Measurements from ENCODE around the gene ACKR3.

The ACKR3 gene

DNA sequence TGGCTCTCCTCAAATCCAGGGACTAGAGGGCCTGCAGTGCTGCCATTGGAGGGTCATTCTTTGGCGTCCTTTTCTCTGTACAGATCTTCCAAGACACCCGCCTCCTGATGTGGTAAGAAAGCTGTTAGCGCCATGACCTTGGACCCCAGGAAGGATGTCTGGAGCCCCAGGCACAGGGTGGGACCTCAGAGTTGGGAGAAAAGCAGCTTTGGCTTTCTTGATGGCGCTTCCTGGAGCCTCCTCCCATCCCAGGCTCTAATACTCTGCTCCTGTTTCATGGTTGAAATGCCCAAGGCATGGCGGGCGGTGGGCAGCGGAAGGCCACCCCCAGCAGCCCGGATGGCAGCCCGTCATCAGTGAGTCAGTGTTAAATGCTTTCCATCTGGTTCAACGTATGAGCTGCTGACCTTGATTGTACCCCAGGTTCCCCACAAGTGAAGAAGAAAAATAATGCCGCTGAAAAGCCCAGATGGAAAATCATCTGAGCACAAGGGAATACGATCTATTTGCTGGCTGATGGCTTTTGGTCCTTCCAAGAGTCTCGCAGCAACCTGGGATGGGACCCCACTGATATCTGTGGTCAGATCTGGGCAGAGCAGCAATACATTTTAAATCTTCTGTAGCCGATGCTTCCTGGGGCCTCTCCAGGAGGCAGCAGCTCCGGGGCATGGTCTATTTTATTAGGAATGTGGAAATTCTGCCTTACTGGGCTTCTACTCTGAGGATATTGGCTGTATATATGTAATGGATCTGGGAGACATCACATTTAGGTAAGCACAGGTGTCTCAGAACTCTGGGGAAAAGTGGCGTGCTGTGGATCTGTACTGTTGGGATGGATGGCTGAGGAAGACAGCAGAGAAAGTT, 15.1 kb downstream of the ACKR3 start:
- no peak for DNase-seq (ENCODE audit: low spot score)
- no peak for FAIRE-seq

DNA sequence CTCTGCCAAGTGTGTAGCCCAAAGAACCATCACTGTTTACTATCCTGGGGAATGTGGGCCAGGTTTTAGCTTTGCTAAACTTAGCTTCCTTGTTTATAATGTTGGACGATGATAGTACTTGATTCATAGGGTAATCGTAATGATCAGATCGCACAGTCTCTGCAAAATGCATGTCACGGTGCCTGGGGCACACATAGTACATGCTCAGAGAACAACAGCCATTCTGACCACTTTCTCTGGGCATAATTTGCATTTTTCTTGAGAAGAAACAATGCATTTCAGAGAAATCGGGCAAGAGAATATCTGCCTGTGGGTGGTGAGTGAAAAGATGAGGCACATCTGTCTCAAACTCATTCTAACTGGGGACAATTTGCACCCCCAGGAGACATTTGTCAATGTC, 16.3 kb downstream of the ACKR3 start:
- no peak for FAIRE-seq
- DNase-seq (ENCODE audit: low spot score), result no peak

DNA sequence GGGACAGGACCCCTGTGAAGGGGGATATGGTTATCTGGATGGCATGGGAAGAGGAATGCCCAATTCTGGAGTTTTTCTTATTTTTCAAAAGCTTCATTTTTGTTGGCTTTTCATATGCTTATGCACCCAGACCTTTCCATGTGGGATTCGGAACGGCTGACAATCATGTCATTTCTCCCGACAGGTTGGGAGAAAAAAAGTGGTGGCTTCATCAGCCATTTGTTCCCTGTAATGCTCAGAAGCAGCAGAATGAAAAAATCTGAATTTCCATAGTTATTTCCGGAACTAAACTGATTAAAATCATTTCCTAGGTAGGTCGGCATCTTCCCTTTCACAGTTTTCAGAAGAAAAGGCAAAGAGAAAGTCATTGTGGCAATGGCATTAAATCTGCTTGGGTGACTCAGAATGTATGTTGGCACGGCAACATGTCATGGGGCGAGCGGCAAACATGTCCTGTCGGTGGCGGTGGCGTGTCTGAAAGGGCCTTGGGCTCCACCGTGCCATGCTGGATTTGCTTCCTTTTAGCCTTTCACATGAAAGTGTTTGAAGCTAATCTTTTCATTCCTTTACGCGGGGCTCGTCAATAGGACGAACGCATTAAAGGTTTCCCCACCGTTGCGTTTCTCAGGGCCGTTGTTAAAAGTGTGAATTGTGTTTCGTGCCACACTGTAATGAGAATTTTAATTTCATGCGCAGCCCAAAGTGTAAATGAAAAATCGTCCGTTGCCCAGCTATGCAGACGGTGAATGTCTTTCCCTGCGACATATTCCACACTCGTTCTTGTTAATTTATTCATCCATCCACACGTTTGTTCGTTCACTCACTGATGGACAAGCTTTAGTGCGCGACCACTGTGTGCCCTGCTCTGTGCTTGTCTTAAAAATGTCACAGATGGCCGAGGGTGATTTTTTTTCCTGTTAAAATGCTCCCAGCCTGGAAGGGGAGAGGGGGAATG, 18.5 kb downstream of the ACKR3 start:
- FAIRE-seq (peak; percentile 32), DNase-seq (ENCODE audit: low spot score) (no peak)

DNA sequence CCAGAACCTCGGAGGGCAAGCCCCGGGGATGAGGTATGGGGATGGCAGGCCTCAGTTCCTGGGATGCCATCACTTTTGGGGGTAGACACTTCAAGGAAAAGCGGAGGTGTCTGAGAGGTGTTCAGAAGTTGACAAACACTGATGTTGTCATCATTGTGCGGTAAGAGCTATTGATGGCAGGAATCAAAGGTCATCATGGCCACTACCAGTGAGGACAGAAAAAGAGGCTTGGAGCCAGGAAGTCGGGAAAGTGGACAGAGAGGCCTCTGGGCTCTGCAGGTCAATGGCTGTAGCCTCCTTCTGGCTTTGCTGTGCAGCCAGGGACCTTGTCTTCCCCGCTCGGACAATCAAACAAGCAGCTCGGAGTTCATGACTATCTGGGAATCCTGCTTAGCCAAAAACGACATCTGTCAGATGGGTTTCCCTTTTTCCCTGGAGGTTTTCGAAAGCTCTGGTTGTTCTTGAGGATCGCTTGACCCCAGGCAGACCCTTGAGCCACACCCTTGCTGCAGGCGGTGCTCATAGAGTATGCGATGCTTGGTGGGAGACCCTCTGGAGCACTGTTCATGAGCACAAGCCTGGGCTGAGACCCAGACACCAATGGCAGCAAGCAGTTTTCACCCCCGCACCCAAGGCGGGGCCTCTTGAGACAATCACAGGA, 19.4 kb downstream of the ACKR3 start:
- no peak for FAIRE-seq
- no peak for DNase-seq (ENCODE audit: low spot score)

DNA sequence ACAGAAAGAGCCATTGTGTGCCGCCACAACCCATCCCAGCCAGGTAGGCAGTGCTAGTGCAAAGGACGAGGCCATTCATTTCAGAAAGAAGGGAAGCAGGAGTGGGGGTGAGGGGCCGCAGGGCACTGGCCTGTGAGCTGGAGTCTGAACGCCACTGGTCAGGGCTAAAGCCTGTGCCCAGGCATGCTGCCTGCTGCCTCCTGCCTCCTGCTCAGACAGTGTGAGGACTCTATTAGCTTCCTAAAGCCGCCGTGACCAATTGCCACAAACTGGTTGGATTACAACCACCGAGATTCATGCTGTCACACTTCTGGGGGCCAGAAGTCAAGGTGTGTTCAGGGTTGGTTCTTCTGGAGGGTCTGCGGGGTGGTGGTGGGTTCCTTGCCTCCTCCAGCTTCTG, 21.2 kb downstream of the ACKR3 start:
- DNase-seq (ENCODE audit: low spot score) (no peak), FAIRE-seq (no peak)

DNA sequence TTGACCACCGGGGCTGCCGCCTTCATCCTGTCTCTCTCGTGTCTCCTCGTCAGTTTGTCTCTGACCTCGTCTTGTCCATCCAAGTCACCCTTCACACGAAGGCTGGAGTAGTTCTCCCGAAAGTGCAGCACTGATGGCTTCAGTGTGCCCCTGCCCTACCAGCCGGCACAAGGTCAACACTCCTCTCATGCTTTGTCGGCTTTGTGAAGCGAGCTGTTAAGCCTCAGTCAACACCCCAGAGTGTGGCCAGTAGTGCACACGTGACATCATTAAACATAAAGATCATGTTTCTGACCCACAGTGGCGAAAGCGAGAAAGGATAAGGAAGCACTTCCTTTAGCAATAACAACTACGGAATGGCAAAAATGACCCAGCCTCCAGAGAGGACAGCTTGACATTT, 23.2 kb downstream of the ACKR3 start:
- no peak for FAIRE-seq
- DNase-seq (ENCODE audit: low spot score), result no peak

DNA sequence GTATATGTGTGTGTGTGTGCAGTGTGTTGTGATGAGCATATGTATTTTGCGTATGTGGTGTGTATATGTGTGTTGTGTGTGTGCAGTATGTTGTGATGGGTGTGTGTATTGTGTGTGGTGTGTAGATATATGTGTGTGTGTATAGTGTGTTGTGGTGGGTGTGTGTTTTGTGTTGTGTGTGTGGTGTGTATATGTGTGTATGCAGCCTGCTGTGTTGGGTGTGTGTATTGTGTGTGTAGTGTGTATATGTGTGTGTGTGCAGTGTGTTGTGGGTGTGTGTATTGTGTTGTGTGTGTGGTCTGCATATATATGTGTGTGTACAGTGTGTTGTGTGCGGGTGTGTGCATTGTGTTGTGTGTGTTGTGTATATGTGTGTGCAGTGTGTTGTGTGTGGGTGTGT, 23.9 kb downstream of the ACKR3 start:
- no peak for FAIRE-seq
- no peak for DNase-seq (ENCODE audit: low spot score)

DNA sequence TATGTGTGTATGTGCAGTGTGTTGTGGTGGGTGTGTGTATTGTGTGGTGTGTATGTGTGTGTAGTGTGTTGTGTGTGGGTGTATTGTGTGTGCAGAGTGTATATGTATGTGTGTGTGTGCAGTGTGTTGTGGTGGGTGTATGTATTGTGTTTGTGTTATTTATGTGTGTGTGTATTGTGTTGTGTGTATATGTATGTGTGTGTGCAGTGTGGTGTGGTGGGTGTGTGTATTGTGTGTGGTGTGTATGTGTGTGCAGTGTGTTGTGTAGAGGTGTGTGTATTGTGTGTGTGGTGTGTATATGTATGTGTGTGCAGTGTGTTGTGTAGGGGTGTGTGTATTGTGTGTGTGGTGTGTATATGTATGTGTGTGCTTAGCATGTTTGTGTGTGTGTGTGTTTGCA, 24.3 kb downstream of the ACKR3 start:
- DNase-seq (ENCODE audit: low spot score), result no peak
- FAIRE-seq, result peak; percentile 99

DNA sequence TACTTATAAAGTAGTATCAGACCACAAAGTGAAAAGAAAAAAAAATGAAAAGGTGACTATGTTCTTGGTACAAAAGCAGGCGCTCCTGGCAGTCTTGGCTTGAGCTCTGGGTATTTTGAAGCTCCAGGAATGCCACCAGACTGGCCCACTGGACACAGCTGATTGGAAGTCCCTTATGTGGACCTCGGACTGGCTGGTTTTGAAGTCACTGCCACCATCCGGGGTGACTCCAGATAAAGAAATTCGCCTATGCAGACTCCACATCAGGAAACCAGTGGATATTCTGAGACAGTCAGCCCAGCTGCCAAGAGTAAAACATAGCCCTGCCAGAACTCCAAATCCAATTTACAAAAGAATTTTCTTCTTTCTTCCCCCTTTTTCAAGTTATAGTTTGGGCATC, 28.0 kb downstream of the ACKR3 start:
- no peak for FAIRE-seq
- DNase-seq (ENCODE audit: low spot score), result no peak

DNA sequence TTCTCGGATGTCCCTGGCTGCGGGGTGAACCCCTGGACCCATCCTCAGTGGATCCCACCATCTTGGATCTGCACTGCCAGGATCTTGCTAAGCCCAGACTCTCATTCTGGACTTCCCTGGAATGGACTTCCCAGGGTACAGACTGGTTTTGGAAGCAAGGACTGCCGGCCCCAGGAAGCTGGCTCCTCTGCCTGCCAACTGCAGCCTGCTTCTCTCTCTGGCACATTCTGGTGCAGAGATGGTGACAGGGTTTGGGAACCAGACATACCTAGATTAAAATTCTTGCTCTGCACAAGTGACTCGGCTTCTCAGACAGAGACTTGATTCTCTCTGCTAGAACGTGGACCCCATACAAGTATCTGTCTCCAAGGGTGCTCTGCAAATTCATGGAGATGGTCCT, 29.4 kb downstream of the ACKR3 start:
- no peak for FAIRE-seq
- DNase-seq (ENCODE audit: low spot score), result no peak

DNA sequence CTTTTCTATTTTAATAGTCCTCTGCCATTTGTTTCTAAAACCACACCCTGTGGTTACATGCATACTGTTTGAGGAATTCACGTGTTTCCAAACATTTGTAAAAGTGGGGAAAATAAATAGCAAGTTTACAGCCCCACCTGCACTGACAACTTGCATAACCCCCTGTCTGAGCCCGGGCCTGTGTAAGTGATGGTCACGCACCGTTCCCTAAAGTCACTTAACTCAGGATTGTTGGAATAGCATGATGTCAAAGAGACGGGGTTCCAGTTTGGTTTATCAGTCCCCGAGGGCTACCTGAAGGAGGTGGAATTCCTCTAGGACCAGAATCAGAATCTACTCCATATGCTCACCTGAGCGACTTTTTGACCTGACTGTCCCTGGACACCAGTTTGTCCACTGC, 30.5 kb downstream of the ACKR3 start:
- FAIRE-seq, result no peak
- DNase-seq (ENCODE audit: low spot score), result no peak

DNA sequence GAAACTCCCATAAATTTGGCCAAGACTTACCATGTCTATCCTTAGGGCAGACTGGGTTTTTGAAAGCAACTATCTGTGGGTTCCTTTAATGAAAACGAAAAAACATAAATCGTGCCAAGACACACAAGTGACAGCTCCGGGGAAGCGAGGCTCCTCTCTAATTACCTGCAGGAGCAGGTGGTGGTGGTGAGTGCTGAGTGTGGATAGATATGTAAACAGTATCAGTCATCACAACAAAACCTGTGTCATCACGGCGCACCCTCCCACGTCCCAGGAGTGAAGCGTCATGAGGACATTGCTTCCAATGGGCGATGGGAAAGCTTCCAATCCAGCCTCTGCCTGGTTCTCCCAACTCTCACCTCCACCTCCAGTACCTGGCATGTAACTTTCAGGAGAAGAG, 31.3 kb downstream of the ACKR3 start:
- no peak for DNase-seq (ENCODE audit: low spot score)
- FAIRE-seq, result no peak

DNA sequence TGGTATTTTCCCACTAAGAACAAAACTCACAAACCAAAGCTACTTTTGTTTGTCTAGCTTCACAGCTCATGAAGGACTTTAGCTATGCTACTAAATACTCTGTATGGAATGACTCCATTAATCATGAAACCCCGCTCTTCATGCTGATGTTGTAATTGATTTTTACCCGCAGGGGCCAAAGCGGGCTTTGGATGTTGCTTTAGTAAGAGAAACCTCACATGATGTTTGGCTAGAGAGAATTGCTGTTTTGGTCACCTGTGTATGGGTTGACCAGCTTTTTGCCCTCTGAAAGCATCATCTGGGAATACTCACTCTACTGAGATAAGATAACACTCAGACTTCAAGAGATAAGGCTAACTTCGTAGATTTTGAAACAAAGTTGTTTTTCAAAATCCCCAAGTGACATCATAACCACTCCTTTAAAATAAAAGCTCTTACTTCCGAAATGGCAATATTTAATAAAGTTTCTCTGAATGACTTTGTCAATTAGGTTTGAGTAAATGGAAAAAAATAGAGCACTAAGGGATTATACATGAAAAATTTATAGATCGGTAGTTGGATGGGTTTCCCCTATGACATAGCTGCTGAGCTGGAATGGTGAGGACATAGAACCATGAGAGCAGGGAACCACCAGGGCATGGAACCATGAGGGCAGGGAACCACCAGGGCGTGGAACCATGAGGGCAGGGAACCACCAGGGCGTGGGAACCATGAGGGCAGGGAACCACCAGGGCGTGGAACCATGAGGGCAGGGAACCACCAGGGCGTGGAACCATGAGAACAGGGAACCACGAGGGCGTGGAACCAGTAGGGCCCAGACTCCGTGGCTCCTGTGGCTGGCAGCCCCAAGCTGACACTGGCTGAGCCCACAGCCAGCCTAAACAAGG, 31.9 kb downstream of the ACKR3 start:
- DNase-seq (ENCODE audit: low spot score) (no peak), FAIRE-seq (no peak)

DNA sequence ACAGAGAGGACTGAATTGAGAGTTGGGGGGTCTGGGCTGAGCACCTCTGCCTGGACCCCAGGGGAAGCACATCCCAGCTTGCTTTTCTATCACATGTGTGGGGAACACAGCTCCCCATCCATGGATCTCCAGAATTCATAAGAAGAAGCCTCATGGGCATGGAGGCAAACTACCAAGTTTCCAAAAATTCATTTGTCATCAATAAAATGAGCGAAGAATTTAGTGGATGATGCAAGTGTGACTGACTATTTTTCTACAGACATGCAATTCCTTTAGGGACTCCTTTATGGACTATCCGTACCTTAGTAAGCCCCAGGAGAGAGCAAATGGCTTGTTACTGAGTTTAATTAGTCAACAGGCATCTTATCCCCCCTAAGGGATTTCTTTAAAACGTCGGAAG, 33.1 kb downstream of the ACKR3 start:
- FAIRE-seq (no peak), DNase-seq (ENCODE audit: low spot score) (no peak)

DNA sequence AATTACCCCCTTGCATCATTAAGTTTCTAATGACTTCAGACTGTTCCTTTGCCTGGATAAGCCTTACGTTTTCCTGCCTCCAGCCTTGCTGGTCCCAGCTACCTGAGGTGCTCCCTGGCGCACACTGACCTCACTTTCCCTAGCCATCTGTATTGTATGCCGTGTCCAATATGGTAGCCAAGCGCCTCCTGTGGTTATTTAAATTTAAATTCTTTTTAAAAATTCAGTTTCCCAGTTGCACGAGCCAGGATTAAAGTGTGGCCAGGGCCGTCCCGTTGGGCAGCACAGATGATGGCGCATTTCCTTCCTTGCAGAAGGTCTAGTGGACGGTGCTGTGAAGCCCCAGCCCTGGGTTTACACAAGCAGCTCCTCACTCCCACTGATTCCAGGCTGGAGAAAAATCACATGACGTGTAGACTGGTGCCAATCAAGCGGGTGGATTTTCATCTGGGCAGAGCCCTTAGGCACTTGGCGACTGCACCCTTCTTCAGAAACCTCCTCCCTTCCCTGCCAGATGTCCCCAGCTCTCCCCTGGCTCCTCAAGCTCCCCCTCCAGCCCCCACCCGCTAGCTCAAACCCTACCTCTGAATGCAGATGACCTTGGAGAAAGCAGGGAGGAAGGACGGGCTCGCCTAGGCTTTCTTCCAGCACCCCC, 33.9 kb downstream of the ACKR3 start:
- FAIRE-seq, result no peak

DNA sequence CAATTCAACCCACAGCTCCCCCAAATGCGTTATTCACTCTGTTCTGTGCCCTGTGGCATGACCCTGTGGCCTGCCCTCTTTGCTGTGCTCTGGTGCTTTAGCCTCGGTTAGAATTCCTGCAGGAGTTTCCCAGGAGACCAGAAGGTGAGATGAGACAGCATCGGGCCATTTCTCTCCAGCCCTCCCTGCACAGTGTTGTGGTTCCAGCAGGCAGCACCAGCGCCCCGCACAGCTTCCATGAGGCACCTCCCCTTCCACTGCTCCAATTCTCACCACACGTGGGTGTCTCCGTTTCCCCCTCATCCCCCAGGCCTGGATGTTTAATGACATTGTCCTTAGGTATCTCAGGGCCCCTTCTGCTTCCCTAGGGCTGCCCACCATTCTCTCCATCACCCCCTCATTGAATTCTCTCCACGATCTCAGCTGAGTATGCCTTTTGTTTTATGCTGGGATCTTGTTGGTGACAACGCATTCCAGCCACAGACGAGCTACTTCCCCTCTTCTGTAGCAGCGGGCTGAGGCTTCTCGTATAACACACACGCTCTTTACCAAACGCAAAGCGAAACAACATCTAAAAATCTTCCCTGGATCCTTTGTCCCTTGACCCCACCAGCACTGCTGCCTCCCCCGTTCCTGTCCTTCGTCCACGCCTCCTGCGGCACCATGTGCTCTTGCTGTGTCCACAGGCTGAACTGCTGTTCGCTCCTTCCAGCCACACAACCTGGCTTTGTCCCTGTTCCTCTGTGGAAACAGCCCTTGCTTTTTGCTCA, 35.1 kb downstream of the ACKR3 start:
- FAIRE-seq (no peak), DNase-seq (ENCODE audit: low spot score) (no peak)

More for the DNA sequence above, 33.9 kb downstream of the ACKR3 start:
- no peak for DNase-seq (ENCODE audit: low spot score)

DNA sequence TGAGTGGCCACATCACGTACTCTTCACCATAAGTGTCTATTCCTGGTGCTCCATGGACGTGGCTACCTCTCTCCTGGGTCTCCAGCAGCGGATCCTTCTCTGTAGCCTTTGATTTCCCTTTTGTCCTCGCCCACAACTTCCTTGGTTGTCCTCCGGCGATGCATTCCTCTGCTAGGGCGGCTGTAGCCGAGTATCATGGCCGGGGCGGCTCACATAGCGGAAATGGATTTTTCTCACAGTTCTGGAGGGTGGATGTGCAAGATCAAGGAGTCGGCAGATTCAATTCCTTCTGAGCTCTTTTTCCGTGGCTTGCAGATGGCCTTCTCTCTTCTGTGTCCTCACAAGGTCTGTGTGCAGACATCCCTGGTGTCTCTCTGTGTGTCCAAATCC, 35.7 kb downstream of the ACKR3 start:
- FAIRE-seq (no peak), DNase-seq (ENCODE audit: low spot score) (no peak)

DNA sequence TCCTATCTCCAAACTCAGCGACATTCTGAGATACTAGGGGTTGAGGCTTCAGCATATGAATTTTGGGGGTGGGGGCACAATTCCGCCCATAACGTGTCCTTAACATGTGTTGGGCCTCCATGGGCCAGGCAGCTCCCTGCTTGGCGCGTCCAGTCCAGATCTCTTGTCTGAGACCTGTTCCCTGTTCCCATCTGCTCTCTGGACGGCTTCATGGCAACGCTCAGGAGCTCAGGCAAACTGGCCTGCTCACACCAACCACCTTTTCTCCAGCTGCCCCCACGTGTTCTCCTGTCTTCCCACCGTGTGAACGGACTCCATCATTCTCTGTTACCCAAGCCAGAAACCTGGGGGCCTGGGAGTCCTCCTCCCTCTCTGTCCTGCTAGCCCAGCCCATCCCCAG, 36.4 kb downstream of the ACKR3 start:
- DNase-seq (ENCODE audit: low spot score) (no peak), FAIRE-seq (no peak)

DNA sequence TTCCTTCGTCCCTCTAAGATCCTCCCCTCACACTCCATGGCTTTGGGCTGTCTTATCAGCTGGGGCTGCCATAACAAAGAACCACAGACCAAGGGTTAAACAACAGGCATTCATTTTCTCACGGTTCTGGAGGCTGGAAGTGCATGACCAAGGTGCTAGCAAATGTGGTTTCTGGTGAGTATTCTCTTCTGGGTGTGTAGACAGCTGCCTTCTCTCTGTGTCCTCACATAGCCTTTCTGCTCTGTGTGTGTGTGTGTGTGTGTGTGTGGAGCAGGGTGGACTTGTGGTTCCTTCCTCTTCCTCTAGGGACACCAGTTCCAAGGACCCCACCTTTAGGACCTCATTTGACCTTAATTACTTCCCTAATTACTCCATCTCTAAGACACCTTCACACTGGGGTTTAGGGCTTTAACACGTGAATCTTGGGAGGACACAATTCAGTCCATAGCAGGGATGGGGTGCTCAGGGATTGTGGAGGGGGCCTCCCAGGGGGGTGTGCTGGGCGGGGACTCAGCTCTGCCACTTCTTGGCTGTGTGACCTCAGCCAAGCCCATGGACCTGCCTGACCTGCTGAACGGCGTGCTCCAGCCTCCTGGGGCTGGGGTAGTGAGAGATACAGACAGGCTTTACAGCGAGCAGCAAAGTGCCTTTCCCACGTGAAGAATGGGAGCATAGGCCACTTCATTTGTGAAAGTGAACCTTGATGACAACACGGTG, 38.0 kb downstream of the ACKR3 start:
- DNase-seq (ENCODE audit: low spot score) (no peak), FAIRE-seq (no peak)

Measured in urothelium cell line (cell line).